ENCODE measurements around the gene SFXN3. TPM values are rescaled to one million over a fixed set of nuclear protein-coding genes. Genes with fewer than 3 reads are reported as not detected.

The SFXN3 gene
- total and polyA plus RNA-seq, 2 experiments from 2014 or later = 58.8 to 79.8 TPM

DNA sequence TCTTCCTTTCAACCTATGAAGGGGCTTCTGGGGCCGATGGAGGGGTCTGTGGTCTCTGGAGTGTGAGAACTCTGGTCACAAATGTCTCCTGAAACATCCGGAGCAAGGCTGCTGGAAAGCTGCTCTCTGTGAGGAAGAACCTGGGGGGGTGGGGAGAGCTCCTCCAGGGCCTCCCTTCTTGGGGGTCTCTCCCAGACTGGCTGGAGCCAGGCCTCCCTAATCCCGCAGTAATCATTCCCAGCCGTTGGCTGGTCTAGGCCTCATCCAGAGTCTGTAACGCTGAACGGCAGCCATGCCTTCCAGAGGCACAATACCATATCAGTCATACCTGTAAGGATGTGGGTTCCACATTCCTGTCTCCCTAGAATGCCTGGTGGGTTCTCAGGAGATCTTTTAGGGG is 35.9 kb upstream of the SFXN3 start:
- Histone ChIP-seq H4K20me1 (ENCODE audit: insufficient read depth) (no peaks in the 10 kb centered on the region), H3K4me1 (ENCODE audit: insufficient read depth) (peaks cover 10% of the 10 kb centered on the region), H2AFZ (no peak overlapping the region), H3K9me3 (ENCODE audit: low read depth) (no peaks in the 10 kb centered on the region), H3K27ac (no peak overlapping the region), H3F3A (ENCODE audit: insufficient read depth) (peaks cover 18% of the 10 kb centered on the region; the same call in 1 of the 2 replicates), H3K36me3 (ENCODE audit: low read depth) (peaks cover 13% of the 10 kb centered on the region; the same call in 1 of the 2 replicates), H3K9ac (no peak overlapping the region), H3K27me3 (replicated peaks; ENCODE audit: insufficient read depth) (no peaks in the 10 kb centered on the region), H3K4me2 (ENCODE audit: unreplicated experiment) (no peak overlapping the region), H3K79me2 (ENCODE audit: insufficient read depth) (peaks cover 14% of the 10 kb centered on the region), H3K9me2 (ENCODE audit: insufficient read depth) (no peaks in the 10 kb centered on the region), H3K4me3 (no peak overlapping the region)
- DNase-seq = no peak
- 64 to 69% methylated on average over 6 of the region's 6 CpGs for WGBS, 2 experiments (ENCODE audit: low coverage in 1 of 2, low lambda C conversion rate in 2 of 2, missing lambda C conversion rate in 2 of 2)
- no peak for TF ChIP-seq EZH2phosphoT487 (IDR thresholded peaks at IDR 0.05; ENCODE audit: insufficient read depth, low read depth)
- TF ChIP-seq EZH2 (IDR thresholded peaks at IDR 0.05; ENCODE audit: insufficient read depth, poor library complexity, severe bottlenecking) = no peak
- in situ Hi-C loops (cut with MboI) = no loop called here

- peaks cover 18% of the 10 kb centered on the region for H3K4me1 ChIP-seq (ENCODE audit: insufficient read depth)
- TF ChIP-seq EZH2phosphoT487 (IDR thresholded peaks at IDR 0.05; ENCODE audit: insufficient read depth, low read depth) (no peak), EZH2 (IDR thresholded peaks at IDR 0.05; ENCODE audit: insufficient read depth, poor library complexity, severe bottlenecking) (no peak)
- no peaks in the 10 kb centered on the region for H3K27me3 ChIP-seq (replicated peaks; ENCODE audit: insufficient read depth)
- peak overlapping the region; percentile 91 for H3K27ac ChIP-seq
- H3K36me3 ChIP-seq (ENCODE audit: low read depth) = no peaks in the 10 kb centered on the region
- peak overlapping the region; percentile 100 for H3K9ac ChIP-seq
- in situ Hi-C loops (cut with MboI) = no loop called here
- H3K9me2 ChIP-seq (ENCODE audit: insufficient read depth) = no peaks in the 10 kb centered on the region
- H3K4me2 ChIP-seq (ENCODE audit: unreplicated experiment) = peak overlapping the region; percentile 86
- peak overlapping the region; percentile 98 for H3K4me3 ChIP-seq
- H3K9me3 ChIP-seq (ENCODE audit: low read depth) = no peaks in the 10 kb centered on the region
- WGBS, 2 experiments (ENCODE audit: low coverage in 1 of 2, low lambda C conversion rate in 2 of 2, missing lambda C conversion rate in 2 of 2) = 6 to 11% methylated on average over 35 to 46 of the region's 46 CpGs
- H3K79me2 ChIP-seq (ENCODE audit: insufficient read depth) = peaks cover 21% of the 10 kb centered on the region
- DNase-seq = peak; percentile 53
- H3F3A ChIP-seq (ENCODE audit: insufficient read depth) = peaks cover 29% of the 10 kb centered on the region
- peak overlapping the region; percentile 81 for H2AFZ ChIP-seq
- H4K20me1 ChIP-seq (ENCODE audit: insufficient read depth) = no peaks in the 10 kb centered on the region
These were observed 34.2 kb upstream of the SFXN3 start for GRCh38 chr10:100996678-100997359.

DNA sequence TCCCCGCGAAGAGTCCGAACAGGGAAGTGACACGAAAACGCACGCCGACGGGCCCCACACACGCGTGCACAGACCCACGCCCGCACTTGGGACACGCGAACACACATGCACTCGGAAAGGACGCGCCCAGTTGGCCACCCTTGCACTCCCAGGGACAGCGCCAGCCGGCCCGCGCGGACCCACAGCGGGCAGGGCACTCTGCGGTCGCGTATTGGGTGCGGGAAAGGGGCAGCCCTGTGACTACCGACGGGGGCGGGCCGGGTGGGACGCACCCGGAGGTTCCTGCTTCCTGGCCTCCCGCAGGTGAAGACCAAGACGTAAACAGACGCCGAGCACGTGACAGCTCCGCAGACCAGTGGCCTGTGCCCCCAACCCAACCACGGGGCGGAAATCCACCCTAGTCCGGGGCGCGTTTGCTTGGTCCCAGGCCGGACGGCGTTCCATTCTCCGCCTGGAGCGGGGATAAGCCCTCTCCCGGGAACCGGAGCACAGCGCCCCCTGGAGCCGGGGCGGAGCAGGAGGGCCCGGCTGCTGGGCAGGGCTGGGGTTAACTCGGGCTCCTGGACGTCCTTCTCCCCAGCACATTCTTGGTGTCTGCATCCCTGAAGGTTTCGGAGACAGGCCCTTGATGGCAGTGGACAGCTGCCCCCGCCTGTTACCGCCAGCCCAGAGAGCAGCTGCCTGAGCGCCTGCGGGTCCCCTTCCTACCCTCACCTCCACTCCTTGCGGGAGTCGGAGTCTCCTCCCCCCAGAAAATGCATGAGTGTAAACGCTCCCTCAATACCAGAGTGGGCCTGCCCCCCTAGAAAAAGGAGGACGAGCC is 33.5 kb upstream of the SFXN3 start:
- in situ Hi-C loops (cut with MboI) = no loop called here
- no peaks in the 10 kb centered on the region for H3K36me3 ChIP-seq (ENCODE audit: low read depth)
- WGBS, 2 experiments (ENCODE audit: low coverage in 1 of 2, low lambda C conversion rate in 2 of 2, missing lambda C conversion rate in 2 of 2) = 1% methylated on average over 48 to 56 of the region's 66 CpGs
- no peaks in the 10 kb centered on the region for H3K9me3 ChIP-seq (ENCODE audit: low read depth)
- H3K27ac ChIP-seq = peak overlapping the region; percentile 91
- H3K79me2 ChIP-seq (ENCODE audit: insufficient read depth) = peaks cover 28% of the 10 kb centered on the region
- H3F3A ChIP-seq (ENCODE audit: insufficient read depth) = peaks cover 29% of the 10 kb centered on the region
- no peak for TF ChIP-seq EZH2 (IDR thresholded peaks at IDR 0.05; ENCODE audit: insufficient read depth, poor library complexity, severe bottlenecking)
- no peak for TF ChIP-seq EZH2phosphoT487 (IDR thresholded peaks at IDR 0.05; ENCODE audit: insufficient read depth, low read depth)
- peak overlapping the region; percentile 98 for H3K4me3 ChIP-seq
- H2AFZ ChIP-seq = peak overlapping the region; percentile 81
- H3K4me2 ChIP-seq (ENCODE audit: unreplicated experiment) = peak overlapping the region; percentile 86
- no peaks in the 10 kb centered on the region for H4K20me1 ChIP-seq (ENCODE audit: insufficient read depth)
- H3K27me3 ChIP-seq (replicated peaks; ENCODE audit: insufficient read depth) = no peaks in the 10 kb centered on the region
- peak overlapping the region; percentile 100 for H3K9ac ChIP-seq
- peak; percentile 88 for DNase-seq
- peaks cover 22% of the 10 kb centered on the region for H3K4me1 ChIP-seq (ENCODE audit: insufficient read depth)
- no peaks in the 10 kb centered on the region for H3K9me2 ChIP-seq (ENCODE audit: insufficient read depth)

GRCh38 chr10:100998183-100998990 is 32.6 kb upstream of the SFXN3 start:
- in situ Hi-C loops (cut with MboI) = no loop called here
- Histone ChIP-seq H3K9me3 (ENCODE audit: low read depth) (no peaks in the 10 kb centered on the region), H3K4me3 (peak overlapping the region; percentile 98), H2AFZ (peak overlapping the region; percentile 81), H3K4me1 (ENCODE audit: insufficient read depth) (peaks cover 22% of the 10 kb centered on the region), H3K4me2 (ENCODE audit: unreplicated experiment) (peak overlapping the region; percentile 86), H3F3A (ENCODE audit: insufficient read depth) (peaks cover 29% of the 10 kb centered on the region), H3K27me3 (replicated peaks; ENCODE audit: insufficient read depth) (no peaks in the 10 kb centered on the region), H3K79me2 (ENCODE audit: insufficient read depth) (peaks cover 37% of the 10 kb centered on the region), H3K9ac (peak overlapping the region; percentile 100), H3K9me2 (ENCODE audit: insufficient read depth) (no peaks in the 10 kb centered on the region), H3K36me3 (ENCODE audit: low read depth) (peaks cover 3% of the 10 kb centered on the region), H4K20me1 (ENCODE audit: insufficient read depth) (no peaks in the 10 kb centered on the region), H3K27ac (peak overlapping the region; percentile 91)
- TF ChIP-seq EZH2phosphoT487 (IDR thresholded peaks at IDR 0.05; ENCODE audit: insufficient read depth, low read depth) = no peak
- no peak for TF ChIP-seq EZH2 (IDR thresholded peaks at IDR 0.05; ENCODE audit: insufficient read depth, poor library complexity, severe bottlenecking)
- DNase-seq = peak; percentile 83
- WGBS, 2 experiments (ENCODE audit: low coverage in 1 of 2, low lambda C conversion rate in 2 of 2, missing lambda C conversion rate in 2 of 2) = 3 to 6% methylated on average over 25 of the region's 25 CpGs

All from GM23248 (cell line).